Measurements from ENCODE around the gene RANBP17. TPM values are rescaled to one million over a fixed set of nuclear protein-coding genes. Genes with fewer than 3 reads are reported as not detected.

RANBP17 gene
- polyA plus RNA-seq, 1 of the 3 experiments (the other 2 are of a cell fraction) = 6.0 TPM

GRCh38 chr5:170903075-170903474 lies 41.3 kb downstream of the RANBP17 start:
- no peaks in the 10 kb centered on the region; the same call in 1 of the 2 replicates for H3K79me2 ChIP-seq (ENCODE audit: insufficient read depth)
- no peaks in the 10 kb centered on the region for H3K27me3 ChIP-seq (ENCODE audit: insufficient read depth)
- peaks cover 5 to 6% of the 10 kb centered on the region in 2 experiments for H3K36me3 ChIP-seq (replicated peaks in 1 of 2; ENCODE audit: control insufficient read depth in 1 of 2, insufficient read depth in 2 of 2, low read length in 1 of 2)
- H3K4me3 ChIP-seq (ENCODE audit: low read depth in 2 of 2, low read length in 1 of 2) = no peak overlapping the region
- no peaks in the 10 kb centered on the region for H3F3A ChIP-seq (replicated peaks; ENCODE audit: insufficient read depth)
- ChIA-PET CTCF (interaction anchor here (2.0 kb wide), 1 partner anchor 8 kb away, joined by 6 read pairs; no protein-coding TSS in a partner anchor), POLR2A (no interaction called here)
- peaks cover 5% of the 10 kb centered on the region; the same call in 1 of the 2 replicates for H3K9me3 ChIP-seq
- whole genome bisulfite sequencing (ENCODE audit: low lambda C conversion rate) = 95% methylated on average over 8 of the region's 8 CpGs
- no peak overlapping the region for H3K4me2 ChIP-seq
- no peak overlapping the region for H3K9ac ChIP-seq
- no peaks in the 10 kb centered on the region for H3K4me1 ChIP-seq (ENCODE audit: control insufficient read depth in 1 of 2, insufficient read depth in 2 of 2, low read depth in 1 of 2, low read length in 1 of 2)
- H3K9me2 ChIP-seq = no peaks in the 10 kb centered on the region
- TF ChIP-seq IRF3 (IDR thresholded peaks at IDR 0.05; ENCODE audit: low read depth, low read length) (no peak), RXRA (IDR thresholded peaks at IDR 0.05; ENCODE audit: borderline replicate concordance, low read depth) (no peak)
- no peaks in the 10 kb centered on the region for H4K20me1 ChIP-seq (ENCODE audit: insufficient read depth)
- H2AFZ ChIP-seq (ENCODE audit: low read depth) = no peak overlapping the region
- no peak overlapping the region for H3K27ac ChIP-seq (ENCODE audit: low read depth in 2 of 2, low read length in 1 of 2)
- no peak for DNase-seq

- H4K20me1 ChIP-seq (ENCODE audit: insufficient read depth) = no peaks in the 10 kb centered on the region
- H3F3A ChIP-seq (replicated peaks; ENCODE audit: insufficient read depth) = no peaks in the 10 kb centered on the region
- no peak for DNase-seq
- H3K27ac ChIP-seq (ENCODE audit: low read depth in 2 of 2, low read length in 1 of 2) = no peak overlapping the region
- no peaks in the 10 kb centered on the region for H3K9me3 ChIP-seq
- H2AFZ ChIP-seq (ENCODE audit: low read depth) = no peak overlapping the region
- H3K4me3 ChIP-seq (ENCODE audit: low read depth in 2 of 2, low read length in 1 of 2) = no peak overlapping the region
- peaks cover 19 to 30% of the 10 kb centered on the region in 2 experiments for H3K36me3 ChIP-seq (replicated peaks in 1 of 2; ENCODE audit: control insufficient read depth in 1 of 2, insufficient read depth in 2 of 2, low read length in 1 of 2)
- 94% methylated on average over 1 of the region's 1 CpG for WGBS (ENCODE audit: low lambda C conversion rate)
- H3K4me2 ChIP-seq = no peak overlapping the region
- POLR2A ChIA-PET = no interaction called here
- CTCF ChIA-PET = no interaction called here
- H3K27me3 ChIP-seq (ENCODE audit: insufficient read depth) = no peaks in the 10 kb centered on the region
- H3K9me2 ChIP-seq = no peaks in the 10 kb centered on the region
- no peak overlapping the region for H3K9ac ChIP-seq
- H3K4me1 ChIP-seq (ENCODE audit: control insufficient read depth in 1 of 2, insufficient read depth in 2 of 2, low read depth in 1 of 2, low read length in 1 of 2) = no peaks in the 10 kb centered on the region
- H3K79me2 ChIP-seq (ENCODE audit: insufficient read depth) = no peaks in the 10 kb centered on the region
- TF ChIP-seq MXI1 (IDR thresholded peaks at IDR 0.05; ENCODE audit: low read depth, low read length) = no peak
- TF ChIP-seq POLR2AphosphoS5 (IDR thresholded peaks at IDR 0.05; ENCODE audit: low read depth, low read length) = no peak
- no peak for TF ChIP-seq REST (IDR thresholded peaks at IDR 0.05; ENCODE audit: low read depth, low read length)
- TF ChIP-seq EZH2phosphoT487 (IDR thresholded peaks at IDR 0.05; ENCODE audit: borderline replicate concordance, low read depth) = no peak
- no peak for TF ChIP-seq MEF2A (IDR thresholded peaks at IDR 0.05; ENCODE audit: borderline replicate concordance, low read depth)
- no peak for TF ChIP-seq FOXM1 (IDR thresholded peaks at IDR 0.05; ENCODE audit: low read depth)
- no peak for TF ChIP-seq FOSL2 (IDR thresholded peaks at IDR 0.05; ENCODE audit: borderline replicate concordance, low read depth)
- no peak for TF ChIP-seq NRF1 (IDR thresholded peaks at IDR 0.05; ENCODE audit: low read depth, low read length)
- TF ChIP-seq GATA2 (CRISPR knock-in tag; IDR thresholded peaks at IDR 0.05) = no peak
- TF ChIP-seq RCOR1 (IDR thresholded peaks at IDR 0.05; ENCODE audit: low read length) = no peak
- no peak for TF ChIP-seq IRF3 (IDR thresholded peaks at IDR 0.05; ENCODE audit: low read depth, low read length)
- no peak for TF ChIP-seq RAD21 (IDR thresholded peaks at IDR 0.05; ENCODE audit: low read length)
- TF ChIP-seq YY1 (IDR thresholded peaks at IDR 0.05; ENCODE audit: low read depth) = no peak
- TF ChIP-seq RFX5 (IDR thresholded peaks at IDR 0.05; ENCODE audit: low read length) = no peak
- TF ChIP-seq ZBTB33 (IDR thresholded peaks at IDR 0.05; ENCODE audit: borderline replicate concordance, low read depth) = no peak
- no peak for TF ChIP-seq SMC3 (IDR thresholded peaks at IDR 0.05; ENCODE audit: low read depth, low read length)
- no peak for TF ChIP-seq MAX (IDR thresholded peaks at IDR 0.05; ENCODE audit: low read depth)
- no peak for TF ChIP-seq CHD2 (IDR thresholded peaks at IDR 0.05; ENCODE audit: low read length, partially characterized antibody)
- TF ChIP-seq NFIC (IDR thresholded peaks at IDR 0.05; ENCODE audit: borderline replicate concordance) = no peak
- no peak for TF ChIP-seq TAF1 (IDR thresholded peaks at IDR 0.05; ENCODE audit: borderline replicate concordance, low read depth, low read length)
Observed at GRCh38 chr5:170907758-170908157, 45.9 kb downstream of the RANBP17 start.

Measured in SK-N-SH (cell line).